B cell (primary cell): ENCODE data around the gene CREB3L1. TPM values are rescaled to one million over a fixed set of nuclear protein-coding genes. Genes with fewer than 3 reads are reported as not detected.

ENCODE experiments used
- ATAC-seq: fragments of 200-7000 bp; cut with Tn5 transposase; one replicate; pipeline ENCODE4 v1.10.0; 2021; ENCODE audit warnings: low read depth, mild to moderate bottlenecking, moderate number of reproducible peaks, moderate library complexity
- CTCF ChIA-PET: fragments of 350-600 bp; sonication (Branson Sonifier 250); formaldehyde crosslinking; loops from one replicate; lab custom pipeline; 2021; ENCODE audit warnings: antibody characterized with exemption, inconsistent platforms; lab: Charles Lee
- POLR2A ChIA-PET: fragments of 350-600 bp; sonication (Branson Sonifier 250); formaldehyde crosslinking; loops from one replicate; lab custom pipeline; 2021; ENCODE audit warnings: antibody characterized with exemption; lab: Charles Lee
- DNase-seq: peaks from one replicate; pipeline ENCODE4 v3.0.0; 2013
- H2AFZ ChIP-seq: 2 replicates; pipeline ENCODE4 v1.6.1; 2012; ENCODE audit warnings: mild to moderate bottlenecking, low read depth, low read length; ENCODE audit not compliant: insufficient read depth, poor library complexity, severe bottlenecking
- H3K27ac ChIP-seq, 2 donors: 1 replicate in 1 of 2; 2 replicates in 1 of 2; pipeline ENCODE4 v1.5.1; 2012 to 2013; ENCODE audit warnings: low read length in 2 of 2, mild to moderate bottlenecking in 2 of 2, moderate library complexity in 1 of 2
- H3K27me3 ChIP-seq, 4 experiments: fragments of 200-600 bp in 1 of 4; sonication (generic) in 1 of 4; replicated peaks in 1 of 4; 1 replicate in 2 of 4; 2 replicates in 2 of 4; pipeline versions ENCODE4 v1.6.1 to v1.7.0; 2013 to 2016; ENCODE audit warnings: low read length in 3 of 4, mild to moderate bottlenecking in 2 of 4, mixed read lengths in 1 of 4, moderate library complexity in 1 of 4; ENCODE audit not compliant: insufficient read depth in 4 of 4, control insufficient read depth in 3 of 4; ENCODE audit errors: control extremely low read depth in 1 of 4
- H3K36me3 ChIP-seq, 2 experiments: replicated peaks in 1 of 2; 1 replicate in 1 of 2; 2 replicates in 1 of 2; pipeline versions ENCODE4 v1.6.1 to v1.7.1; 2013; ENCODE audit warnings: low read length in 1 of 2; ENCODE audit not compliant: insufficient read depth in 2 of 2, control insufficient read depth in 1 of 2; ENCODE audit errors: control extremely low read depth in 1 of 2, extremely low read depth in 1 of 2
- H3K4me1 ChIP-seq, 2 donors: fragments of 200-600 bp in 1 of 2; sonication (generic) in 1 of 2; 1 replicate in 1 of 2; 2 replicates in 1 of 2; pipeline versions ENCODE4 v1.5.1 to v1.6.1; 2013 to 2017; ENCODE audit warnings: low read length in 2 of 2; ENCODE audit not compliant: control insufficient read depth in 2 of 2, insufficient read depth in 2 of 2
- H3K4me2 ChIP-seq: replicated peaks from 2 replicates; pipeline ENCODE3; 2012; ENCODE audit warnings: mild to moderate bottlenecking, low read depth, low read length; ENCODE audit not compliant: poor library complexity, severe bottlenecking
- H3K4me3 ChIP-seq, 5 experiments: fragments of 200-600 bp in 1 of 5; sonication (generic) in 1 of 5; 1 replicate in 3 of 5; 2 replicates in 2 of 5; pipeline versions ENCODE4 v1.5.1 to v1.7.0; 2011 to 2016; ENCODE audit warnings: low read length in 4 of 5, mild to moderate bottlenecking in 4 of 5, low read depth in 2 of 5, control low read depth in 1 of 5, moderate library complexity in 1 of 5; ENCODE audit not compliant: insufficient read depth in 1 of 5; ENCODE audit errors: control extremely low read depth in 1 of 5, extremely low read depth in 1 of 5
- H3K79me2 ChIP-seq: fragments of 200-600 bp; sonication (generic); one replicate; pipeline ENCODE4 v1.6.0; 2016; ENCODE audit warnings: low read length; ENCODE audit not compliant: control insufficient read depth, insufficient read depth
- H3K9ac ChIP-seq: fragments of 200-600 bp; sonication (generic); 2 replicates; pipeline ENCODE4 v1.6.1; 2017; ENCODE audit warnings: mild to moderate bottlenecking, low read length, moderate library complexity
- H3K9me3 ChIP-seq, 3 donors: one replicate each; pipeline versions ENCODE4 v1.6.1 to v1.7.1; 2013; ENCODE audit warnings: low read length in 2 of 3; ENCODE audit not compliant: control insufficient read depth in 2 of 3, insufficient read depth in 1 of 3; ENCODE audit errors: control extremely low read depth in 1 of 3
- H4K20me1 ChIP-seq: 2 replicates; pipeline ENCODE4 v1.6.0; 2012; ENCODE audit warnings: mild to moderate bottlenecking, low read length; ENCODE audit not compliant: insufficient read depth, control insufficient read depth, poor library complexity, severe bottlenecking
- H3K27ac Mint-ChIP-seq: one replicate; pipeline ENCODE4 v1.8.0; 2021; ENCODE audit warnings: mixed read lengths
- H3K27me3 Mint-ChIP-seq: one replicate; pipeline ENCODE4 v1.8.0; 2021; ENCODE audit warnings: mixed read lengths
- H3K4me1 Mint-ChIP-seq: one replicate; pipeline ENCODE4 v1.8.0; 2021; ENCODE audit warnings: mixed read lengths
- H3K4me3 Mint-ChIP-seq: one replicate; pipeline ENCODE4 v1.8.0; 2021; ENCODE audit warnings: mixed read lengths
- H3K9me3 Mint-ChIP-seq: one replicate; pipeline ENCODE4 v1.8.0; 2022; ENCODE audit warnings: mixed read lengths; ENCODE audit not compliant: insufficient read depth
- CTCF ChIP-seq: fragments of 200-600 bp; IDR thresholded peaks from one replicate; pipeline ENCODE4 v1.8.0; 2022; ENCODE audit warnings: antibody characterized with exemption, mild to moderate bottlenecking
- EZH2 ChIP-seq: IDR thresholded peaks from 2 replicates; pipeline ENCODE4 v1.6.1; 2012; ENCODE audit warnings: borderline replicate concordance, low read depth, mild to moderate bottlenecking, moderate library complexity, low read length; ENCODE audit not compliant: insufficient read depth, poor library complexity, severe bottlenecking
- WGBS: methylation state at CpG from one replicate; pipeline ENCODE4 v1.1.5; 2013; ENCODE audit warnings: missing lambda C conversion rate; ENCODE audit not compliant: insufficient coverage; 5-methylcytosine and 5-hydroxymethylcytosine counted together
- intact Hi-C: fragments of 100-400 bp; cut with micrococcal nuclease; formaldehyde crosslinking; loops from one replicate; pipeline ENCODE4 v1.10.0; 2022
- polyA plus RNA-seq: library from polyadenylated mRNA; depleted of rRNA; stranded (reverse); fragments of >200 nt; gene quantifications from 2 replicates; pipeline ENCODE4 v1.2.3, GENCODE V29; 2012
- total RNA-seq, 2 donors: library from RNA; stranded (reverse); fragments of 120-200 nt in 1 of 2; gene quantifications; 1 replicate in 1 of 2; 2 replicates in 1 of 2; pipeline versions ENCODE4 v1.2.3 to v1.2.4, GENCODE V29; 2013 to 2022

Gene CREB3L1
- total and polyA plus RNA-seq, 2 donors (not counting 1 experiment from before 2014, with no cell fraction given) = not detected

GRCh38 chr11:46334211-46334610 is 56.7 kb downstream of the CREB3L1 start:
- intact Hi-C loops = no loop called here
- Mint-ChIP-seq H3K4me1 (peaks cover 13% of the 10 kb centered on the region), H3K9me3 (no peaks in the 10 kb centered on the region), H3K27me3 (peaks cover 74% of the 10 kb centered on the region), H3K4me3 (peak overlapping the region; percentile 80), H3K27ac (no peak overlapping the region)
- Histone ChIP-seq H3K27ac (no peak overlapping the region), H3K9ac (no peak overlapping the region), H3K27me3 (peaks cover 0 to 79% (median 43%) of the 10 kb centered on the region in 4 experiments), H3K79me2 (no peaks in the 10 kb centered on the region), H3K36me3 (no peaks in the 10 kb centered on the region), H4K20me1 (no peaks in the 10 kb centered on the region), H3K4me2 (no peak overlapping the region), H2AFZ (no peak overlapping the region), H3K9me3 (peaks cover 0 to 9% (median 0%) of the 10 kb centered on the region in 3 donors), H3K4me1 (peaks cover 12 to 19% of the 10 kb centered on the region in 2 donors), H3K4me3 (no peak overlapping the region)
- ChIA-PET POLR2A (no interaction called here), CTCF (no interaction called here)
- ATAC-seq (no peak), DNase-seq (no peak)
- TF ChIP-seq EZH2 = no peak
- no peak for TF ChIP-seq CTCF
- 100% methylated on average over 3 of the region's 3 CpGs for WGBS

GRCh38 chr11:46335271-46335670 is 57.8 kb downstream of the CREB3L1 start:
- CTCF ChIA-PET = no interaction called here
- peaks cover 0 to 9% (median 0%) of the 10 kb centered on the region in 3 donors for H3K9me3 ChIP-seq
- peaks cover 13% of the 10 kb centered on the region for H3K4me1 Mint-ChIP-seq
- H2AFZ ChIP-seq = no peak overlapping the region
- H3K27me3 Mint-ChIP-seq = peaks cover 67% of the 10 kb centered on the region
- DNase-seq (no peak), ATAC-seq (no peak)
- no peaks in the 10 kb centered on the region for H4K20me1 ChIP-seq
- no peak overlapping the region for H3K9ac ChIP-seq
- H3K4me1 ChIP-seq = peaks cover 12 to 19% of the 10 kb centered on the region in 2 donors
- no peak overlapping the region for H3K27ac ChIP-seq
- WGBS = 77% methylated on average over 5 of the region's 6 CpGs
- no peaks in the 10 kb centered on the region for H3K79me2 ChIP-seq
- no peak overlapping the region for H3K4me3 Mint-ChIP-seq
- TF ChIP-seq EZH2 (no peak), CTCF (no peak)
- H3K4me3 ChIP-seq = no peak overlapping the region
- intact Hi-C loops = no loop called here
- POLR2A ChIA-PET = no interaction called here
- H3K36me3 ChIP-seq = no peaks in the 10 kb centered on the region
- no peaks in the 10 kb centered on the region for H3K9me3 Mint-ChIP-seq
- peaks cover 0 to 70% (median 41%) of the 10 kb centered on the region in 4 experiments for H3K27me3 ChIP-seq
- no peak overlapping the region for H3K27ac Mint-ChIP-seq
- H3K4me2 ChIP-seq = no peak overlapping the region
